HG03558 (cell line): ENCODE measurements around the gene EMSY.

Source experiments
- ATAC-seq: cut with Tn5 transposase; IDR thresholded peaks from one replicate; pipeline ENCODE4 v1.9.1; 2021; ENCODE audit warnings: moderate number of reproducible peaks; ENCODE audit not compliant: unreplicated experiment; ENCODE audit errors: extremely low read depth

EMSY gene

DNA sequence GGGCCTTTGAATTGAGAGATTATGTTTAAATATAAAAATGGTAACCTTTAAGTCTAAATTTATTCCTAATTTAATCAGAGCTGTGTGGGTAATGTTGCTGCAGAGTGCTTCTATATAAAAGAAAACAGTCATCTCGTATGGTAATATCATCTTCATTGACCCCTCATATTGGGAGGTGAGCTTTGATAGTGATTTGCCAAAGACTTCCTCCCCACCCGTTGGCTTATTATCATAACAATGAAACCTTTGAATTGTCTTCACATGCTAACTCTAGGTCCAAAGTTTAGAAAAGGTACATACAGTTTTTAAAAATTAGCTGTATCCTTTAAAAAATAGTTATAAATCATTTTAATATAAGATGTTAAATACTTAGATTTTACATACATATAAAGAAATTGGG is 3.7 kb downstream of the EMSY start:
- no peak for ATAC-seq

DNA sequence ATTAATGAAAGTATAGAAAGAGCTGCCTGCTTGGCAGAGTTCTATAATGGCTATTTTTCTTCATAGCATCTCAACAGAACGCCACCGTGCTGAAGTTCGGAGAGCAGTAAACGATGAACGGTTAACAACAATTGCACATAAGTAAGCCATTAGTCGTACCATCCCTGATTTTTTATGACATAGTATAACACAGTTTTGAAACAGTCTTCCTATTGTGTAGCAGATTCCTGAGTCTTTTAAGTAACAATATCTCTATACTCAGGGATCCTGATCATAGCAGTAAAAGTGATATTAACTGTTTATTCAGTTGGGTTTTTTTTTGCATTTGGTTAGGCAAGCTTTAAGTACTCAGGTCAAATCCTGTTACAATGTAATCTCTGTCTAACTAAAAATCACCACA is 8.4 kb downstream of the EMSY start:
- ATAC-seq: no peak

- no peak for ATAC-seq
These were observed 10.5 kb downstream of the EMSY start for GRCh38 chr11:76455331-76455730.

GRCh38 chr11:76455931-76456330 is 11.1 kb downstream of the EMSY start:
- no peak for ATAC-seq

GRCh38 chr11:76456571-76456970 is 11.8 kb downstream of the EMSY start:
- no peak for ATAC-seq

DNA sequence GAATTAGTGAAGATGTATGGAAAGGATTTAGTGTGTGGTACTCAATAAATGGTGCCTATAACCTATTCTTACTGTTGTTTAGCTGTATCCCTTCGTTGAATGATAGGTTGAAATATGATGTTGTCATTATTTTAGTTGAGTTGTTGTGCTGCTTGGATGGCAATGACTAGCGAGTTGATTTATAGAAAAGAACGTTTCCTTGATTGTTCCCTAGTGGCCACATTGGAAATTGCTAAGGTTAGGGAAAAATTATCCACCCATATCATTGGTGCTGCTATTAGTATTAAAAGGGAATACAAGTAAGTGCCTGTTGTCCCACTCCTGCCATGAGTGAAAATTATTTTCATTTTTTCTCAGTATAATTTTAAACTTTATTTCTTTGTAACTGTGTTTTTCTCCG is 14.5 kb downstream of the EMSY start:
- no peak for ATAC-seq

- ATAC-seq: no peak
These were observed 15.0 kb downstream of the EMSY start for GRCh38 chr11:76459846-76460245.

DNA sequence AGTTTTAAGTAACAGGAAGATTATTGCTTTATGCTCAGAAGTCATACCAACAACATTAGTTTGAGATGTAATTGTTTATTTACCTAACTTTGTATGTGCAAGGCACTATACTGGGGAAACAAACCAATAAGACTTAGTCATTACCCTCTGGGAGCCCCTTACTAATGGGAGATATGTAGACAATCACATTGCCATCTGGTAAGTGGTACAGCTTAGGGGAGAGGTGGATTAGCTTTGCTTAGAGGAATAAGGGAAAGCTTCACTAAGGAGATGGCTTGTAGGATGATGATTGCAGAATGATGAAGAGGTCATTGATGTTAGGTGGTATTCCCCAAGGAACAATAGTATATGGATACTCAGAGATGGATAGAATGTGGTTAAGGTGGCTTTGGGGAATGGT is 17.5 kb downstream of the EMSY start:
- ATAC-seq: no peak

DNA sequence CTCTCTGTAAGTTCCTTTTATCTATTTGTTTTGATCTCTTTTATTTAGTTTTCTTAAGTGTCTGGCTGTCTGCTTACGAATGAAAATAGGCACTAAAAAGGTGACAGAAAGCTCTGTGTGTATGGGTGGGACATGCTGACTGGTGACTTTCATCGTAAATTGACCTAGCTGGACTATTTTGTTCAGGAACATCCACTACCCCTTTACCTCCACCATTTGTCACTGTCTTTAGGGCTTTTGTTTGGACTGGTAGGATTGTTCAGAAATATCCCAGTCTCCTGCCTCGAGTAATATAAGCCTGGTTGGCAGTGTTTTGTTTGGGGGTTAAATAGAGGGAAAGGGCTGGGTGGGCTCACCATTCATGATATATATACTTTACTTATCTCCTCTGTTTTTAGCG is 20.9 kb downstream of the EMSY start:
- no peak for ATAC-seq

DNA sequence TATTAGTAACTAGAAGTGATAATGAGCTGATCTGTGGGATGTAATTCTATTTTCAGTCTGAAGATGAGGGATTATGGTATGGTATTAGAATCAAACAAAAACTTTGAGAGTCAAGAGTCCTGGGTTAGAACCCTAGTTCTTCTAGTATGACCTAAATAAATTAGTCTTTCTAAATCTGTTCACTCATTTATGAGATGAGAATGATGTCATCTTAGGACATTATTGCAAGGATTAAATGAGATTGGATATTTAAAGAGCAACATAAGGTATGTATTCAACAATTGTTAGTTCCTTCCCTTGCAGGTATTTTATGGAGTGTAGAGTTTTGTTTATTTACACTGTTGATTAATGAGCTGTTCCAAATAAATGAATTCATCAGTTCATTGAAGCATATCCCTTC is 21.8 kb downstream of the EMSY start:
- no peak for ATAC-seq

DNA sequence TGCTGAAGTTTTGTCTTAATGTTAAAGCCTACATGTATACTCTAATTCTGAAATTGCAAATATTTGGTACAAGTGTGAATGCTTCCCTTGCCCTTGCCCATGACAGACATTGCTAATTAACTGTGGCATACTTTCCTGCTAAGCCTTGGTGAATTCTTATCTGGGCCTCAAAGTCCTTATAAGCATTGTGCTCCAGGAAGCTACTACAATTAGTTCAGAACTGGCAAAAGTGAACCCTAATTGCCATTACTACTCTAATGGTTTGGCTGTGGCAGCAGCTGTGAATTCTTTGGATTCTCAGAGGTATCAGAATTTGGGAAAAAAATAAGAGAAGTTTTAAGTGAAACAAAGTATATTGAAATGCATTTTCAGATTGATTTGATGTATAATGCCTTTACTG is 24.3 kb downstream of the EMSY start:
- ATAC-seq: no peak

GRCh38 chr11:76471382-76471781 is 26.6 kb downstream of the EMSY start:
- no peak for ATAC-seq

DNA sequence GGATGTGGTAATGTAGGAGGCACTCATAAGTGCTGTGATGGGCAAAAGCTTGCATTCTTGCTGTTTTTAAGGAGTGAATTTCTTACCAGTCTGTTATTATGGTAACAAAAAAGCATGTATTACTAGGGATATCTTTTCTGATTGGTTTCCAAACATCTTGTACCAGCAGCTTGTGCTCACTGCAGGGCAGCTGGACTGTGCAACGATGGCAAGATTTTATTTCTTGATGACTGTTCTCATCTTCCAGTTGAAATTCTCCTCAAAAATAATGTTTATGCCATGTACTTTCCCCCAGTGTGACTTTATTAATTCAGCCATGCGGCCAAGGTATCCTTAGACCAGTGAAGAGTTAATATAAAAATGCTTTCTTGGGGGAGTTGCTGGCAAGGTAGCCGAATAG is 35.4 kb downstream of the EMSY start:
- ATAC-seq: no peak

DNA sequence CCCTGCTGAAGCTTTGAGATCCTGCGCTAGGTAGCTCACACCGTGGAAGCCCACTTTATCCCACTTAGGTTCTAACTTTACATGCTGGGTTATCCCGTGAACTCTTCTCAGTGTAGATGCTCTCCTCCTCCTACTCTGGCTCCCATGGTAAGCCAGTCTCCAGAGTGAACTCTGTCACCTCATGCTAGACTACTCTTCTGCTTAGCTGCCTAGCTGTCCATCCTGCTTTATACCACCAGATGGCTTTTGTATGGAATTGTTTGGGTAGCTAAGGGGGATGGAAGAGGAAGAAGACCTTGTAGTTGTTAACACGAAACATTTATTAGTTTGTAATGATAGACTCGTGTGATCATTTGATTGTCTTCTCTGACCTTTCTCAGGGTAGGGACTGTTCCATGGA is 46.8 kb downstream of the EMSY start:
- no peak for ATAC-seq

GRCh38 chr11:76493040-76493439 is 48.2 kb downstream of the EMSY start:
- no peak for ATAC-seq

GRCh38 chr11:76493626-76494539 is 49.1 kb downstream of the EMSY start:
- no peak for ATAC-seq

GRCh38 chr11:76495019-76495418 is 50.2 kb downstream of the EMSY start:
- no peak for ATAC-seq

DNA sequence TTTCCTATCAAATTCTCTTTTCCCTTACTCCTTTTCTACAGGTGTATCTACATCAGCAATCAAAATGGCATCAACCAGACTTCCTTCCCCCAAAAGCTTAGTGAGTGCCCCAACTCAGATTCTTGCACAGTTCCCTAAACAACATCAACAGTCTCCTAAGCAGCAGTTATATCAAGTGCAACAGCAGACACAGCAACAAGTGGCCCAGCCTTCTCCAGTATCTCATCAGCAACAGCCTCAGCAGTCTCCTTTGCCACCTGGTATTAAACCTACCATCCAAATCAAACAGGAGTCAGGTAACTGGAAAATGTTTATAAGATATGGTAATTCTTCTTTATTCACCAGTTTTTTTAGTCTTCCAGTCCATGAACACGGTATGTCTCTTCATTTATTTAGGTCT is 51.4 kb downstream of the EMSY start:
- no peak for ATAC-seq

DNA sequence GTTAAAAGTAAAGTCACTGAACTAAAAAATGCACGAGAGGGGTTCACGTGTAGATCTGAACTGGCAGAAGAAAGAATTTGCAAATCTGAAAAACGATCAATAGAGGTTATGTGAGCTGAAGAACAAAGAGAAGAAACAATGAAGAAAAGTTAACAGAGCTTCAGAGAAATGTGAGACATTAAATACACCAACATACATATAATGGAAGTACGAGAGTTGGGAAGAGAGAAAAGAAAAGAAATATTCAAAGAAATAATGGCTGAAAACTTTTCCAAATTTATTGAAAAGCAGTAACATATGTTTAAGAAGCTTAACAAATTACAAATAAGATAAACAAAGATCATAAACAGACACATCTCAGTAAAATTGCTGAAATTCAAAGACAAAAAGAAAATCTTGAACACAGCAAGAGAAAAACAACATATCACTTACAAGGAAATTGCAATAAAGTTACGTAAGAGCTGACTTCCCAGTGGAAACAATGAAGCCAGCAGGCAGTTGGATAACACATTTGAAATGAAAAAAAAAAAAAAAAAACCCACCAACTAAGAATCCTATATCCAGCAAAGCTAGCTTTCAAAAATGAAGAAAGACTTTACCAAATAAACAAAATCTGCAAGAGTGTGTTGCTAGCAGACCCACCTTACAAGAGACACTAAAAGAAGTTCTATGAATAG is 56.8 kb downstream of the EMSY start:
- no peak for ATAC-seq

DNA sequence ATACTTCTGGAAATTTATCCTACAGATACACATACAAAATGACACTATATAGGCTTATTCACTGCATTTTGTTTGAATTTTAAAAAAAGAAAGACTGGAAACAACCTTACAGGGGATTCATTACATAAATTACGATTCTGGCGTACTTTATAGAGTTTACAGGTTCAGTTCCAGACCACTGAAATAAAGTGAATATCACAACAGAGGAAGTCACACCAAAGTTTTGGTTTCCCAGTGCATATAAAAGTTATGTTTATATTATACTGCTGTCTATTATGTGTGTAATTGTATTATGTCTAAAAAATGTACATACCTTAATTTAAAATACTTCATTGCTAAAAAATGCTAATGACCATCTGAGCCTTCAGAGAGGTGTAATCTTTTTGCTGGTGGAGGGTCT is 62.0 kb downstream of the EMSY start:
- no peak for ATAC-seq

DNA sequence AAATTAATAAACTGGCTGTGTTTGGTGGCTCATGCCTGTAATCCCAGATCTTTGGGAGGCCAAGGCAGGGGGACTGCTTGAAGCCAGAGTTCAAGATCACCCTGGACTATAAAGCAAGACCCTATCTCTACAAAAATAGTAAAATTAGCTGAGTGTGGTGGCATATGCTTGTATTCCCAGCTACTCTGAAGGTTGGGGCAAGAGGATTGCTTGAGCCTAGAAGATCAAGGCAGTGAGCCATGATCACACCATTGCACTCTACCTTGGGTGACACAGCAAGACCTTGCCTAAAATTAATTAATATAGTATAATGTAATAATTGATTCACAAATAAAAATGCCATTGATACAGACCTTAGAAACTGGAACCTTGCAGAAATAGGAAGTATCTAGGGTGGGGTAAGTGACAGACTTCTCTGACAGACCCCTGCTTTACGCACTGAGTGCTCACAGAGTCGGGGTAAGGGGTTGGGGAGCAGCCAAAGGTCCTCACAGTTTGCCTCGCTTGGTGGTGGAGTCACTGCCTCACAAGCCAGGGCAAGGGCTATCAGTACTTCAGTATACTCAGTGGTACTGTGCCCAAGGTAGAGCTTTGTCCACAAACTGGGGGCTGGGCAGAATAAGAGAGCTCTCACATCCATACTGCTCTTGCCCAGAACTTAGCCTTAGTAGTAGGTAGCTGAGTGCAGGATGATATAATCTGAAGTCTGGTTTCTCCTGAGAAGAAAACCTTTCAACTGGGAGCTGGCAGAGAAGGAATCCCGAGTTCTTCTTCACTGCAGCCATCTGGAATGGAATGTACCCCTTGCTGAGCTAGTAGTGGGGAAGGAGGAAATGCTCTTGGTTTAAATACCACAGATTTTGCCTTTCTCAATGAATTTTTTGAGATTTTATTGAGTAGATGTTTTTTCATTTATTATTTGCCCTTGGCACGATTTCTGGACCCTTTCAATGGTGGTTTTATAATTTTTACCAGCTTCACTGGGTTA is 65.5 kb downstream of the EMSY start:
- no peak for ATAC-seq
